HepG2 (cell line): ENCODE measurements around the gene SLC9A8. TPM values are rescaled to one million over a fixed set of nuclear protein-coding genes. Genes with fewer than 3 reads are reported as not detected.

ENCODE experiments used
- ATAC-seq: fragments of 200-7000 bp; cut with Tn5 transposase; 3 replicates; pipeline ENCODE4 v1.9.1; 2020; ENCODE audit warnings: mild to moderate bottlenecking, moderate library complexity
- BruUV-seq: library from RNA; stranded (reverse); fragments of 400-500 nt; replicated peaks from 2 replicates; lab custom pipeline; 2021; lab: Mats Ljungman, UMichigan
- CTCF ChIA-PET: fragments of 300-600 bp; formaldehyde crosslinking; extraction: SDS; loops from one replicate; lab custom pipeline; 2021; ENCODE audit warnings: low total read pairs, inconsistent platforms, low intra/inter-chr PET ratio; lab: Yijun Ruan, JAX
- POLR2A ChIA-PET: fragments of 350-600 bp; sonication (Branson Sonifier 250); formaldehyde crosslinking; loops from one replicate; lab custom pipeline; 2020; ENCODE audit warnings: antibody characterized with exemption, inconsistent platforms; lab: Yijun Ruan, JAX
- DNase-seq: peaks from one replicate; pipeline ENCODE4 v3.0.0-alpha.2; 2015; ENCODE audit warnings: low spot score
- FAIRE-seq: peaks from 3 replicates; lab custom pipeline; 2011; peaks lifted over from hg19 to GRCh38; lab: Jason Lieb, UNC
- H2AFZ ChIP-seq: one replicate; pipeline ENCODE4 v1.6.1; 2011; ENCODE audit warnings: low read length, inconsistent platforms
- H3K27ac ChIP-seq: fragments of 300-600 bp; 3 replicates; pipeline ENCODE4 v1.8.0; 2011; ENCODE audit warnings: mixed run types, mild to moderate bottlenecking, mixed read lengths, low read length, inconsistent platforms; ENCODE audit not compliant: insufficient read depth; ENCODE audit errors: extremely low read length
- H3K27me3 ChIP-seq, 2 experiments: fragments of 200-600 bp in 1 of 2; 2 replicates in 1 of 2; 3 replicates in 1 of 2; pipeline versions ENCODE4 v1.6.0 to v1.8.0; 2011; ENCODE audit warnings: low read length in 2 of 2, mild to moderate bottlenecking in 2 of 2, moderate library complexity in 2 of 2, inconsistent platforms in 1 of 2; ENCODE audit not compliant: insufficient read depth in 2 of 2, control insufficient read depth in 1 of 2
- H3K36me3 ChIP-seq, 2 experiments: fragments of 200-600 bp in 1 of 2; replicated peaks in 1 of 2; 2 replicates in 1 of 2; 3 replicates in 1 of 2; pipeline versions ENCODE4 v1.5.1 to v1.8.0; 2011; ENCODE audit warnings: low read length in 2 of 2, inconsistent platforms in 1 of 2; ENCODE audit not compliant: insufficient read depth in 2 of 2, control insufficient read depth in 1 of 2
- H3K4me1 ChIP-seq: 2 replicates; pipeline ENCODE4 v1.5.1; 2012; ENCODE audit warnings: low read length, inconsistent platforms; ENCODE audit not compliant: insufficient read depth
- H3K4me2 ChIP-seq: 2 replicates; pipeline ENCODE4 v1.6.0; 2011; ENCODE audit warnings: low read depth, low read length, inconsistent platforms
- H3K4me3 ChIP-seq, 3 experiments: fragments of 200-600 bp in 1 of 3; sonication (generic), shearing (Covaris generic) in 1 of 3; replicated peaks in 1 of 3; 2 replicates each; pipeline ENCODE4 v1.5.1; 2011 to 2016; ENCODE audit warnings: low read length in 3 of 3, inconsistent platforms in 2 of 3, low read depth in 2 of 3, mild to moderate bottlenecking in 2 of 3, control low read depth in 1 of 3, mixed read lengths in 1 of 3; ENCODE audit not compliant: insufficient read depth in 1 of 3
- H3K79me2 ChIP-seq: one replicate; pipeline ENCODE4 v1.6.1; 2011; ENCODE audit warnings: low read length, inconsistent platforms; ENCODE audit not compliant: insufficient read depth
- H3K9ac ChIP-seq: 2 replicates; pipeline ENCODE4 v1.6.0; 2011; ENCODE audit warnings: mild to moderate bottlenecking, low read depth, low read length, inconsistent platforms; ENCODE audit not compliant: insufficient read depth
- H3K9me3 ChIP-seq: 2 replicates; pipeline ENCODE4 v1.5.1; 2012; ENCODE audit warnings: mild to moderate bottlenecking, low read length
- H4K20me1 ChIP-seq: 2 replicates; pipeline ENCODE4 v1.6.0; 2011; ENCODE audit warnings: inconsistent platforms, mild to moderate bottlenecking, low read length, moderate library complexity; ENCODE audit not compliant: insufficient read depth
- AGO2 ChIP-seq: fragments of 200-400 bp; formaldehyde crosslinking; optimal IDR thresholded peaks from 2 replicates; pipeline ENCODE3; 2017; ENCODE audit warnings: mild to moderate bottlenecking, low read depth, low read length, moderate library complexity
- SNRNP70 ChIP-seq: fragments of 200-400 bp; formaldehyde crosslinking; IDR thresholded peaks from 2 replicates; pipeline ENCODE4 v1.6.1; 2017; ENCODE audit warnings: mild to moderate bottlenecking, low read depth, low read length, moderate library complexity
- SOX13 ChIP-seq, 3 experiments: fragments of 450-650 bp in 1 of 3; sonication (generic) in 1 of 3; formaldehyde crosslinking in 1 of 3; IDR thresholded peaks in 2 of 3; conservative IDR thresholded peaks in 1 of 3; 2 replicates each; pipeline versions ENCODE4 v1.5.0 to v1.6.1; 2016 to 2020; ENCODE audit warnings: antibody characterized with exemption in 1 of 3, mild to moderate bottlenecking in 1 of 3, missing compliant biosample characterization in 1 of 3, missing genetic modification reagents in 1 of 3, moderate library complexity in 1 of 3
- ZBTB3 ChIP-seq: sonication (generic); formaldehyde crosslinking; IDR thresholded peaks from 2 replicates; pipeline ENCODE4 v1.4.0; 2020; ENCODE audit warnings: low read depth, mild to moderate bottlenecking, moderate library complexity, missing genetic modification reagents, borderline replicate concordance
- ZNF430 ChIP-seq: sonication (generic); formaldehyde crosslinking; IDR thresholded peaks from 2 replicates; pipeline ENCODE4 v1.9.0; 2021; ENCODE audit warnings: mild to moderate bottlenecking, missing genetic modification reagents
- WGBS: methylation state at CpG from one replicate; pipeline ENCODE4 v1.1.6; 2017; ENCODE audit warnings: low lambda C conversion rate; 5-methylcytosine and 5-hydroxymethylcytosine counted together
- in situ Hi-C: cut with HindIII; loops from 2 replicates; pipeline ENCODE4 v1.10.0; 2017; ENCODE audit warnings: low pct_unique_long_range_greater_than_20kb; ENCODE audit not compliant: extremely low pct_ligation_motif_present
- intact Hi-C: fragments of 100-400 bp; cut with micrococcal nuclease; formaldehyde crosslinking; loops from one replicate; pipeline ENCODE4 v1.10.0; 2022; ENCODE audit not compliant: unreplicated experiment
- polyA plus RNA-seq, 8 experiments: library from polyadenylated mRNA; depleted of rRNA in 3 of 8; stranded (reverse) in 7 of 8; unstranded in 1 of 8; fragments of >200 nt; fragmentation: Illumina TruSeq in 4 of 8; extraction: Trizol in 4 of 8; gene quantifications; 2 replicates each; pipeline versions ENCODE4 v1.2.1 to v1.2.3, GENCODE V29; 2011 to 2016; ENCODE audit warnings: low read depth in 4 of 8, missing spikeins in 1 of 8, mixed read lengths in 1 of 8; ENCODE audit not compliant: insufficient read depth in 1 of 8
- total RNA-seq, 5 experiments: library from RNA; depleted of rRNA; stranded (reverse); fragments of >200 nt; fragmentation: Illumina TruSeq; extraction: Trizol; gene quantifications; 2 replicates each; pipeline ENCODE4 v1.2.3, GENCODE V29; 2016; ENCODE audit warnings: low read depth in 1 of 5

The SLC9A8 gene
- total and polyA plus RNA-seq, 2 of the 13 experiments (the other 11 are each of a cell fraction or from before 2014, with no cell fraction given), result 4.1 to 7.4 TPM

DNA sequence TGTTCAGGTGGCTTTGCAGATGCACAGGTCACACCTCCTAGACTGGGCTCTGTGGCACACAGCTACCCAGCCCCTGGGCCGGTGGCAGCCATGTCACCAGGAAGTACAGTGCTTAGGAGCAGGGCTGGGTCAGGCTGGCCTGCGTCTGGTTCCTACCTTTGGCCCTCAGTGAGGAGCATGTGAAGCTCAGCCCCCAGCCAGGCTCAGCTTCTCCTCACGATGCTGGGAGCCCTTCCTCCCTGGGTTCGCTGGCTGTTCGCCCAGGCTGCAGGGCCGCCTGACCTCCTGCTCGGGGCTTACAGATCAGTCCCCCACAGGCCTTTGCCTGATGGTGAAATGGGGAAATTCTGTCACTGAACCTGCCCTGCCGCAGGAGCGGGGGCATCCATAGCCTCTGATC is 79.6 kb downstream of the SLC9A8 start (continued):
- no peak for TF ChIP-seq ZBTB3 (CRISPR knock-in tag)
- TF ChIP-seq SOX13 (IDR thresholded peaks at IDR 0.05), result no peak
- no peak for TF ChIP-seq SOX13 (CRISPR knock-in tag; conservative IDR thresholded peaks at IDR 0.05 in 1 of 2, IDR thresholded peaks at IDR 0.05 in 1 of 2)

DNA sequence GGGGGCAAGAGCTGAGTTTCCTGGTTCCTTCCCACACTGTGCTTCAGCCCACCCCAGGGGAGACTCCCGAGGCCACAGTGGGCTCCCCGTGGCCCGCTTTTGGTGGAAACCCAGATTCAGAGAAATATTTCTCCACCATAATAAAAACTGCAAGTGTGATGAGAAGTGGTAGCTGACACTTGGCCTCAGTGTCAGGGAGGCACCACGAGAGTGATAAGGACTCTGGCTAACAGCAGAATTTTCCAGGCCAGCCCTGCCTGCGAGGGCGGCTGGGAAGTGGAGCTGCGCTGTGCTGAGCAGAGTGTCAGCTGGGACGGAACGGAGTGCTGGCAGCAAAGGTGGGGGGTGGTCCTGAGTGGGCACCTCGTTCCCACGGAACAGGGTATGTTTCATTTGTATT is 80.2 kb downstream of the SLC9A8 start:
- TF ChIP-seq SNRNP70 (no peak), ZNF430 (CRISPR knock-in tag) (no peak), AGO2 (peak; percentile 5)
- H3K4me1 ChIP-seq, result peaks cover 25% of the 10 kb centered on the region
- no peak for ATAC-seq
- in situ Hi-C loops, result loop anchor here (25.0 kb wide), 1 partner anchor 556 kb away; no protein-coding TSS in a partner anchor
- H3K4me3 ChIP-seq, result no peak overlapping the region
- no peak overlapping the region for H3K27ac ChIP-seq
- H3K36me3 ChIP-seq, result peaks cover 0 to 2% of the 10 kb centered on the region in 2 experiments; a peak in 1 of 5 replicates
- no peaks in the 10 kb centered on the region for H3K79me2 ChIP-seq
- no peak overlapping the region for H3K4me2 ChIP-seq
- H2AFZ ChIP-seq, result no peak overlapping the region
- no peaks in the 10 kb centered on the region for H3K27me3 ChIP-seq
- BruUV-seq, result no TSS peak
- no peaks in the 10 kb centered on the region for H3K9me3 ChIP-seq
- intact Hi-C loops, result loop anchor here (1.0 kb wide), 1 partner anchor 356 kb away; no protein-coding TSS in a partner anchor
- ChIA-PET CTCF (no interaction called here), POLR2A (interaction anchor here (1.0 kb wide), 1 partner anchor 23 kb away, joined by 6 read pairs; no protein-coding TSS in a partner anchor)
- no peak for FAIRE-seq
- 91% methylated on average over 11 of the region's 11 CpGs for WGBS
- H3K9ac ChIP-seq, result no peak overlapping the region
- DNase-seq, result no peak
- H4K20me1 ChIP-seq, result no peaks in the 10 kb centered on the region
